ENCODE results near the gene ZSCAN31. TPM values are rescaled to one million over a fixed set of nuclear protein-coding genes. Genes with fewer than 3 reads are reported as not detected.
"Not testable (repeated sequence)": the region's sequence is repeated elsewhere in the genome, so short reads cannot be mapped to it uniquely, and the experiment has no call there.

ZSCAN31 gene
- 1 to 10 TPM in 3 of 6 donors, under 1 TPM in 2, not detected in 1; 0.54 to 3.3 (median 1.5) TPM for polyA plus RNA-seq (ENCODE audit: low read depth in 6 of 6)

DNA sequence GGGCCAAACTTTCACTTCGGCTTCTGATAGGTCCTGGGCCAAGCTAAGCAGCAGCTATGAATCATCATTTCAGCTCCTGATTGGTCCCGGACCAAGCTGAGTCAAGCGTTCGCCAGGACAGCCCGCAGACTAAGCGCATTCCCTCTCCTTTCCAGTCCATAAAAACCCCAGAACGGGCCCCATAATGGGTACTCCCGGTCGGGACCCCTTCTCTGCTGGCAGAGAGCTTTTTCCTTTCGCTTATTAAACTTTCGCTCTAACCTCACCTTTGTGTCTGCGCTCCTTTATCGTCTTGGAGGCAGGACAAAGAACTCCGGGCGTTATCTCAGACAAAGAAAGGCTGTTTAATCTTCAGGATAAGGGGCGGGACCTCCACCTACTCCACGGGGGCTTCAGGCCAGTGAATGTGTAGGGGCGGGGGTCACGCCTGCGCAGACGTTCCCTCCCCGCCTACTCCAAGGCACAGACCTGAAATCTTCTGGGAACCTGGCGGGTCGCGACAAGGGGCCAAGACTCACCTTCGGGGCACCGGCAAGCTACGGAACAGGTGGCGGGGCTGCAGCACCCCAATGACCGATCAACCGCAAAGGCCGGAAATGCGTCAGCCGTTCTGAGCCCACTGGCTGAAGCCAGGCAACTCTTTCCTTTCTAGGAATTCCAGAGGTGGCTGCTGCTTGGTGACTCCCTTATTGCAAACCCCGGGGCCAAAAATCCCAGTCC lies at the start of gene ZSCAN31:
TSS of gene ZSCAN31 (minus strand) at position 585 of the 720 bp plus-strand sequence. CDS start 6,465 bp downstream, outside the sequence.
- Mint-ChIP-seq H3K4me3 (no peak within 1 kb of the TSS), H3K27me3 (no peaks in the 10 kb centered on the region), H3K4me1 (no peaks in the 10 kb centered on the region), H3K36me3 (peaks cover 0 to 7% of the 10 kb centered on the region in 2 donors), H3K9me3 (peaks cover 1 to 12% (median 7%) of the 10 kb centered on the region in 7 donors), H3K27ac (no peak within 1 kb of the TSS)
- DNase-seq (peak; percentile 66), ATAC-seq (ENCODE audit: low read depth in 2 of 2) (peak; percentile 87)

DNA sequence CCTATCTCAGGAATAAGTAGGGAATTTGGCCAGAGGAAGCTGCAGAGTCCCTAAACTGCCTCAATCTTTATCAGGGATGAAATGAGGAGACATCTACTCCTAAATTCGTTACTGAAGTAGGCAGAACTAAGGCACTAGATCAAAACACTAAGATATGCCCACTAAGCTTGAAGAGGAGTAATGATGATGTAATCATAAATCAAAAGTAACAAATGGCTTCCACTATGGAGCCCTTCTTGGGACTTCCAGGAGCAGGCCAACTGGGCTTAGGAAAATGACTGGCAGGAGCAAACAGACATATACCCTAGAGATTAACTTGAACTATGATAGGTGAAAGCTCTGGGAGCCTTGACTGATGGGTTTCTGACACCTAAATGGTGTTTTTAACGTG lies 48.2 kb upstream of the ZSCAN31 start:
- H3K27me3 Mint-ChIP-seq: no peaks in the 10 kb centered on the region
- H3K27ac Mint-ChIP-seq: peak overlapping the region in 2 of 6 donors; percentile 62 to 96
- DNase-seq (no peak), ATAC-seq (ENCODE audit: low read depth in 2 of 2) (no peak)
- no peaks in the 10 kb centered on the region for H3K9me3 Mint-ChIP-seq
- H3K4me3 Mint-ChIP-seq: peak overlapping the region in 1 of 8 donors; percentile 84
- H3K4me1 Mint-ChIP-seq: peaks cover 20 to 31% (median 24%) of the 10 kb centered on the region in 3 donors
- H3K36me3 Mint-ChIP-seq: peaks cover 18 to 31% of the 10 kb centered on the region in 2 donors

DNA sequence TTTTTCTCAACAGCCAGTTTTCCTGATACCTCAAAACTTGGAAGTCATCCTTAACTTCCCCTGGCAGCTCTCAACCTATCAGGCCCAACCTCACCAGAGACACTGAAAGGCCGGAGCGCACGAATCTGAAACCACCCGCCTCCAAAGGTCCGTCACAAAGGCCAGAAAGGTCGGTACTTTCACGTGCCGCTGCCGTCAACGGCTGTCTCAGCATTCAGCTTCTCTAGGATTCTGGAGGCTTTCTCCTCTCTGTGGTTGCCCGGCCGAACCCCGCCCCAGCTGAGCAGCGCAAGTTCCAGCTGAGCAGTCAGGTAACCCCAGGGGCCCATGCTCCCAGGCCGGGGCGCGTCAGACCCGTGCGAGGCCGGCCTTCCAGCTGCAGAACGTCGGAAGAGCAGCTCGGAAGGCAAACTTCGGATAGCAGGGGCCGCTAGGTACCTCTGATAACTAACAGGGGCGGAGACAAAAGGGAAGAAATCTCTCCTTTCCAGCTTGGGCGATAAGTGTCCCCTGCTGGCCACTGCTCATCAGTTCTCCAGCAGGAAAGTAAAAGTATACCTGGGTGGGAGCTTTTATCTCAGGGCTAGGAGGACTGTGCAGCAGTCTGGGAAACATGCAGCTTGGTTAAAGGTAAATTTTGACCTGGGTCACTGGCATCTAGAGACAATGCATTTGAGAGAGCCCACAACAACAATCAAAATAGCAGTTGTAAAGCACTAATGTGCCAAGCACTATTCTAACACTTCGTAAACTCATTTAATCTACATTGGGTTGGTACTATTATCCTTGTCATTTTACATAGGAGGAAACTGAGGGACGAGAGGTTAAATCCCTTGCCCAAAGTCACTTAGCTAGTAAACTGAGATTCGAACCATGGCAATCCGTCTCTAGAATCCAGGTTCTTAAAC lies 47.5 kb upstream of the ZSCAN31 start:
- peaks cover 20 to 30% (median 22%) of the 10 kb centered on the region in 3 donors for H3K4me1 Mint-ChIP-seq
- H3K27ac Mint-ChIP-seq: peak overlapping the region; percentile 95 to 99 (median 97)
- ATAC-seq (ENCODE audit: low read depth in 2 of 2): peak; percentile 97
- peak overlapping the region; percentile 84 to 95 (median 92) for H3K4me3 Mint-ChIP-seq
- no peaks in the 10 kb centered on the region for H3K9me3 Mint-ChIP-seq
- peaks cover 16 to 28% of the 10 kb centered on the region in 2 donors for H3K36me3 Mint-ChIP-seq
- no peaks in the 10 kb centered on the region for H3K27me3 Mint-ChIP-seq
- DNase-seq: peak; percentile 81

DNA sequence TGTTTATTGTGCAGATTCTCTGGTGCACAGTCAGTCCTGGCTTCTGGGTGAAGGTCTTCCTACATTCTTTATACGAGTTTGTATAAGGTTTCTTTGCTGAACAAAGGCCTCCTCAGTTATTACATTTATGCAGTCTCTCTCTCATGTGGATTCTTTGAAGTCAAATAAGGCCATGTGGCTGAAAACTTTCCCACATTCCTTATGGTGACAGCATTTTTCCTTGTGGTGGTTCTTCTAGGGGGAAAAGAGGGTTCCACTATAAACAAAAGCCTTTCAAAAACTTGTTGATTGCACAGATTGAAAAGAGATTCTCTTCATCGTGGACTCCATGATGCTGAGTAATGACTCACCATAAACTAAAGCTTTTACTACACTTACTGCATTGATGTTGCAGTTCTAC lies 44.4 kb upstream of the ZSCAN31 start:
- H3K9me3 Mint-ChIP-seq: peaks cover 0 to 7% (median 2%) of the 10 kb centered on the region in 7 donors
- DNase-seq: no peak
- ATAC-seq (ENCODE audit: low read depth in 2 of 2): no peak
- H3K36me3 Mint-ChIP-seq: peaks cover 13 to 15% of the 10 kb centered on the region in 2 donors
- no peak overlapping the region for H3K27ac Mint-ChIP-seq
- peaks cover 18 to 22% (median 20%) of the 10 kb centered on the region in 3 donors for H3K4me1 Mint-ChIP-seq
- no peaks in the 10 kb centered on the region for H3K27me3 Mint-ChIP-seq
- H3K4me3 Mint-ChIP-seq: peak overlapping the region in 1 of 8 donors; percentile 56

DNA sequence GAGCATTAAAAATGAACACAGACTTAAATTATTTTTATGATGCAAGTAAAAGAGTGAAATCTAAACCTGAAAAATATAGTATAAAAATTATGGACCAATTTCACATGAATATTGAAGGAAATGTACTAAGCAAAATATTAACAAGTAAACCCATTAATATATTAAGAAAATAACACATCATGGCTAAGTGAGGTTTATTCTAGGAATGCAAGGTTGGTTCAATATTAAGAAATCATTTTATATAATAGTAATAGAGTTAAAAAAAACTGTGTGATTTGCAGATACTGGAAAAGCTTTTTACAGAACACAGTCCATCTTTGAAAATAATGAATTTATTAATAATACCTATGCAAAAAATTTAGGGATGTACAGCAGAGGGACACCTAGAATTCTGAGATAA lies 42.7 kb upstream of the ZSCAN31 start:
- Mint-ChIP-seq H3K36me3 (peaks cover 13 to 15% of the 10 kb centered on the region in 2 donors), H3K4me1 (peaks cover 17 to 22% (median 17%) of the 10 kb centered on the region in 3 donors), H3K27me3 (no peaks in the 10 kb centered on the region), H3K27ac (no peak overlapping the region), H3K9me3 (peaks cover 0 to 7% (median 2%) of the 10 kb centered on the region in 7 donors), H3K4me3 (no peak overlapping the region)
- DNase-seq (no peak), ATAC-seq (ENCODE audit: low read depth in 2 of 2) (no peak)

DNA sequence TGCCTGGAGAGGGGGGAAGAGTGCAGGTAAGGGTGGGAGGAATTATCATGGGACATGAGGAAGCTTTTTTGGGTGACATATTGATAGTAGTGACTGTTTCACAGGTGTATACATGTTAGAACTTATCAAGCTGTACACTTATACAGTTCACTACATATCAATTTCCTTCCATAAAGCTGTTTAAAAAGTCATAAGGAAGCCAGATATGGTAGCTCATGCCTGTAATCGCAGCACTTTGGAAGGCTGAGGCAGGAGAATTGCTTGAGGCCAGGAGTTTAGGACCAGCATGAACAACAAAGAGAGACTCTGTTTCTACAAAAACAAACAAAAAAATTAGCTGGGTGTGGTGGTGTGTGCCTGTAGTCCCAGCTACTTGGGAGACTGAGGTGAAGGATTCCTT lies 41.9 kb upstream of the ZSCAN31 start:
- H3K36me3 Mint-ChIP-seq: peaks cover 13 to 15% of the 10 kb centered on the region in 2 donors
- peaks cover 0 to 7% (median 2%) of the 10 kb centered on the region in 7 donors for H3K9me3 Mint-ChIP-seq
- H3K4me1 Mint-ChIP-seq: peaks cover 9 to 15% (median 10%) of the 10 kb centered on the region in 3 donors
- DNase-seq: no peak
- H3K27ac Mint-ChIP-seq: no peak overlapping the region
- no peak overlapping the region for H3K4me3 Mint-ChIP-seq
- no peaks in the 10 kb centered on the region for H3K27me3 Mint-ChIP-seq
- ATAC-seq (ENCODE audit: low read depth in 2 of 2): no peak

DNA sequence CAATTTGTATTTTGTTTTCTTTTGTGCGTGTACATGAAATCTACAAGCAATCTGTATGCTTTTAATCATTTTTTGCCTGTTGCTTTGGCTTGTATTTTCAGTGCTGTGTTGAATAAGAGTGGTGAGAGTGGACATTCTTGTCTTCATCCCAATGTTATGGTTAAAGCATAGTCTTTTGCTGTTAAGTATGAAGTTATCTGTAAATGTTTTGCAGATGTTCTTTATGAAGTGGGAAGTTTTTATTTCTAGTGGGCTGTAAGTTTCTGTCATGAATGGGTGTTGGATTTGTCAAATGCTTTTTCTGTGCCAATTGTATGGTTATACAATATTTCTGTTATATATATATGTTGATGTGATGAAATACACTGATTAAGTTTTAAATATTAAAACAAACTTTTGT lies 38.0 kb upstream of the ZSCAN31 start:
- no peak overlapping the region for H3K4me3 Mint-ChIP-seq
- no peaks in the 10 kb centered on the region for H3K27me3 Mint-ChIP-seq
- no peak for ATAC-seq (ENCODE audit: low read depth in 2 of 2)
- peaks cover 3 to 11% (median 9%) of the 10 kb centered on the region in 3 donors for H3K4me1 Mint-ChIP-seq
- DNase-seq: no peak
- H3K27ac Mint-ChIP-seq: no peak overlapping the region
- peaks cover 0 to 7% (median 2%) of the 10 kb centered on the region in 7 donors for H3K9me3 Mint-ChIP-seq
- no peaks in the 10 kb centered on the region for H3K36me3 Mint-ChIP-seq

DNA sequence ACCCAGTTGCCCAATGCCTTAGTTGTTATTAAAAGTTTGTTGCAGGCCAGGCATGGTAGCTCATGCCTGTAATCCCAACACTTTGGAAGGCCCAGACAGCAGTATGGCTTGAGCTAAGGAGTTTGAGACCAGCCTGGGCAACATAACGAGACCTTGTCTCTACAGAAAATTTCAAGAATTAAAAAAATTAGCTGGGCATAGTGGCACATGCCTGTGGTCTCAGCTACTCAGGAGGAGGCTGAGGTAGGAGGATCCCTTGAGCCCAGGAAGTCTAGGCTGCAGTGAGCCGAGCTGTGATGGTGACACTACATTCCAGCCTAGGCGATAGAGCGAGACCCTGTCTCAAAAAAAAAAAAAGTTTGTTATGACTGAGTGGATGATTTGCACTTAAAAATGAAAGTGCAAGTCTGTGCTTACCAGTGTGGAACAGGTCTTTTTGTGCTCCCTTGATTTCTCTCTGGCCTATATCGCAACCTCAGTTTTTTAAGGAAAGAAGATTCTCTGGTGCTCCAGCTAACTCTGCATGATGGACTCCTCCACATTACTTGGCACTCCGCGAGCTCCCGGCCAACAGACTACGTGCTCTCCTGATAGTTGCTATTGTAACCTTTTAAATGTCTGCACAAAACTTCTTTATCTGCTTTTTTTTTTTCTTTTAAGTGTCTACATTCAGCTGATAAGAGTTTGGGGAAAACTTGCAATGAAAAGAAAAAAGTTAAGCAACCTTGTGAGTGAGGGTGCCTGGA lies 35.9 kb upstream of the ZSCAN31 start:
- no peaks in the 10 kb centered on the region for H3K36me3 Mint-ChIP-seq
- no peaks in the 10 kb centered on the region for H3K27me3 Mint-ChIP-seq
- H3K27ac Mint-ChIP-seq: peak overlapping the region in 4 of 6 donors; percentile 53 to 62 (median 57)
- DNase-seq (peak; percentile 13), ATAC-seq (ENCODE audit: low read depth in 2 of 2) (peak; percentile 79 to 86)
- H3K9me3 Mint-ChIP-seq: no peaks in the 10 kb centered on the region
- H3K4me1 Mint-ChIP-seq: peaks cover 6 to 22% (median 16%) of the 10 kb centered on the region in 3 donors
- H3K4me3 Mint-ChIP-seq: peak overlapping the region in 1 of 8 donors; percentile 54

DNA sequence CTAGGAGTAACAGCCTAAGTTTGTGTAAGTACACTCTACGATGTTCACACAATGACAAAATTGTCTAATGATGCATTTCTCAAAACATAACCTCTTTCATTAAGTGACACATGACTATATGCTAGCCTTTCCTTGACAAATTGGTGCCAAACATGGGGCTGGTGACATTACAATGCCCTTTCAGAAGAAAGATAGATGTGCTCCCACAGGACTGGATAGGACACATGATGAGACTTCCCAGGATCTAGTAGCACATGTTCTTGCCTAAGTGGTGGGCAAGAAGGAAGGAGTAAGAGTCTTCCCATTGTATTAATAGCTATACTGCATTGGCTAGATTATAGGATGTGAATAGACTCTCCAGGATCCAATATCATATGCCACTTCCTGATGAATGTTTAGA lies 35.3 kb upstream of the ZSCAN31 start:
- Mint-ChIP-seq H3K4me1 (peaks cover 6 to 22% (median 16%) of the 10 kb centered on the region in 3 donors), H3K9me3 (no peaks in the 10 kb centered on the region), H3K27ac (peak overlapping the region in 3 of 6 donors; percentile 53 to 62 (median 54)), H3K36me3 (peaks cover 0 to 4% of the 10 kb centered on the region in 2 donors), H3K27me3 (no peaks in the 10 kb centered on the region), H3K4me3 (peak overlapping the region in 1 of 8 donors; percentile 54)
- DNase-seq: no peak
- ATAC-seq (ENCODE audit: low read depth in 2 of 2): no peak

DNA sequence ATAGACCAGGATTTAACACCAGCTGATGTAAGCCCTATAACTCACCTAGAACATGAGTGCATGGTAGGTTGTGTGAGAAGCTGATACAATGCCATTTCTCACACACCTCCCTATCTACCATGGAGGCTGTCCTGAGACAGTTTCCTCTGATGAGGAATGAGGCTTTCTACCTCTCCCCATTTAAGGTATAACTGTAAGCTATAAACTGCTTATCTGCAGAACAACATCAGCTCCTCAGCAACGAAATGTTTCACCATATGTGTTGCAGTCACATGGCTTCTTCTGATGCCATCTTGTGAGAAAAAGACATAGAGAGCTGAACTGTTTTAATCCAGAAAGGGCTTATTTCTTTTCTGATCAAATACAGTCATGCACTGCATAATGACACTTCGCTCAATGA lies 34.5 kb upstream of the ZSCAN31 start:
- no peak overlapping the region for H3K27ac Mint-ChIP-seq
- H3K9me3 Mint-ChIP-seq: no peaks in the 10 kb centered on the region
- H3K36me3 Mint-ChIP-seq: peaks cover 7 to 12% of the 10 kb centered on the region in 2 donors
- no peaks in the 10 kb centered on the region for H3K27me3 Mint-ChIP-seq
- DNase-seq: no peak
- H3K4me1 Mint-ChIP-seq: peaks cover 6 to 22% (median 16%) of the 10 kb centered on the region in 3 donors
- H3K4me3 Mint-ChIP-seq: no peak overlapping the region
- ATAC-seq (ENCODE audit: low read depth in 2 of 2): no peak

DNA sequence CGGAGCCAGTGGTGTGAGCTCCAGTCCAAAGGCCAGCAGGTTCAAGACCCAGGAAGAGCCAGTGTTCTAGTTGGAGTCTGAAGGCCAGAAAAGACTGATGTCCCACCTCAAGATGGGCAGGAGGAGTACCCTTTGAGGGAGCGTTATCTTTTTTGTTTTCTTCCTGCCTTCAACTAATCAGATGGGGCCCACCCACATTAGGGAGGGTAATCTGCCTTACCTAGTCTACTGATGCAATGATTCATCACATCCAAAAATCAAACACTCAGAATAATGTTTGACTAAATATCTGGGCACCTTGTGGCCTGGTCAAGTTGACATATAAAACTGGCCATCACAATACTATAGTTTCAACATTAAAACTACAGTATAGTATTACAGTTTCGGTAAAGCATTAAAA lies 33.5 kb upstream of the ZSCAN31 start:
- Mint-ChIP-seq H3K4me3 (no peak overlapping the region), H3K36me3 (peaks cover 15 to 18% of the 10 kb centered on the region in 2 donors), H3K27me3 (no peaks in the 10 kb centered on the region), H3K9me3 (no peaks in the 10 kb centered on the region), H3K4me1 (peaks cover 6 to 22% (median 16%) of the 10 kb centered on the region in 3 donors), H3K27ac (no peak overlapping the region)
- no peak for DNase-seq
- ATAC-seq (ENCODE audit: low read depth in 2 of 2): no peak

DNA sequence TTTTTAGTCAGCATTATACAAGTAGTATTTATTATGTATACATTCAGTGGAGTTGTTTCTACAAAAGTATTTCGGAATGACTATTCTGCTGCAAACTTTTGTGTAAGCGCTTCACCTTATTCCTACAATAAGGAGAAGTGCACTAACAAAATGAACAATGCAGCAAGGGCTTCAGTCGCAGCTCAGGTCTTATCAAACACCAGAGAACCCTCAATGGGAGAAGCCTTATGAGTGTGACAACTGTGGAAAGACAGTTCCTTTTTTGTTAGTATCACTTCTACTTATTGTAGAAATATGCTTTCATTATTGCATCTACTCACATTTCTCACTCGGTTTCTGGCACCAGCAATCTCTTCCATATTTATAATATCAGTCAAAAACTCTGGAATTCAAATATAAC lies 32.6 kb upstream of the ZSCAN31 start:
- H3K4me1 Mint-ChIP-seq: peaks cover 6 to 22% (median 16%) of the 10 kb centered on the region in 3 donors
- H3K9me3 Mint-ChIP-seq: no peaks in the 10 kb centered on the region
- ATAC-seq (ENCODE audit: low read depth in 2 of 2) (peak; percentile 86 to 89), DNase-seq (peak; percentile 41)
- no peaks in the 10 kb centered on the region for H3K27me3 Mint-ChIP-seq
- H3K4me3 Mint-ChIP-seq: no peak overlapping the region
- peaks cover 15 to 18% of the 10 kb centered on the region in 2 donors for H3K36me3 Mint-ChIP-seq
- H3K27ac Mint-ChIP-seq: peak overlapping the region in 1 of 6 donors; percentile 88

DNA sequence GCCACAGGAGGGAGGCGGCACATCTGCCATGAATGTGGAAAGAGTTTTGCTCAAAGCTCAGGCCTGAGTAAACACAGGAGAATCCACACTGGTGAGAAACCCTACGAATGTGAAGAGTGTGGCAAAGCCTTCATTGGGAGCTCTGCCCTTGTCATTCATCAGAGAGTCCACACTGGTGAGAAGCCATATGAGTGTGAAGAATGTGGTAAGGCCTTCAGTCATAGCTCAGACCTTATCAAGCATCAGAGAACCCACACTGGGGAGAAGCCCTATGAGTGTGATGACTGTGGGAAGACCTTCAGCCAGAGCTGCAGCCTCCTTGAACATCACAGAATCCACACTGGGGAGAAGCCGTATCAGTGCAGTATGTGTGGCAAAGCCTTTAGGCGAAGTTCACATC lies 29.6 kb upstream of the ZSCAN31 start:
- peaks cover 3 to 11% (median 7%) of the 10 kb centered on the region in 3 donors for H3K4me1 Mint-ChIP-seq
- DNase-seq; H3K9me3 Mint-ChIP-seq; H3K27me3 Mint-ChIP-seq; ATAC-seq (ENCODE audit: low read depth in 2 of 2): not testable (repeated sequence)
- H3K27ac Mint-ChIP-seq: peak overlapping the region in 1 of 6 donors; percentile 37
- peaks cover 15 to 18% of the 10 kb centered on the region in 2 donors for H3K36me3 Mint-ChIP-seq
- peak overlapping the region in 1 of 8 donors; percentile 40 for H3K4me3 Mint-ChIP-seq

Measured in naive B cell (primary cell).